OCI-LY1 (cell line): ENCODE data around the gene SF3B2.

Experiments
- EZH2 ChIP-seq: fragments of 200-600 bp; sonication (generic), shearing (Covaris generic); IDR thresholded peaks from 2 replicates; pipeline ENCODE4 v1.8.0; 2017; ENCODE audit warnings: borderline replicate concordance, mixed run types, mild to moderate bottlenecking, antibody characterized with exemption, low read length, moderate library complexity, mixed read lengths
- TF ChIP-seq, protein P1 (sequence below): fragments of 200-600 bp; sonication (generic), shearing (Covaris generic); IDR thresholded peaks from 2 replicates; pipeline ENCODE4 v1.5.1; 2017; ENCODE audit warnings: mild to moderate bottlenecking, antibody characterized with exemption, low read length, moderate library complexity, mixed read lengths

- TF ChIP-seq, protein P1, sequence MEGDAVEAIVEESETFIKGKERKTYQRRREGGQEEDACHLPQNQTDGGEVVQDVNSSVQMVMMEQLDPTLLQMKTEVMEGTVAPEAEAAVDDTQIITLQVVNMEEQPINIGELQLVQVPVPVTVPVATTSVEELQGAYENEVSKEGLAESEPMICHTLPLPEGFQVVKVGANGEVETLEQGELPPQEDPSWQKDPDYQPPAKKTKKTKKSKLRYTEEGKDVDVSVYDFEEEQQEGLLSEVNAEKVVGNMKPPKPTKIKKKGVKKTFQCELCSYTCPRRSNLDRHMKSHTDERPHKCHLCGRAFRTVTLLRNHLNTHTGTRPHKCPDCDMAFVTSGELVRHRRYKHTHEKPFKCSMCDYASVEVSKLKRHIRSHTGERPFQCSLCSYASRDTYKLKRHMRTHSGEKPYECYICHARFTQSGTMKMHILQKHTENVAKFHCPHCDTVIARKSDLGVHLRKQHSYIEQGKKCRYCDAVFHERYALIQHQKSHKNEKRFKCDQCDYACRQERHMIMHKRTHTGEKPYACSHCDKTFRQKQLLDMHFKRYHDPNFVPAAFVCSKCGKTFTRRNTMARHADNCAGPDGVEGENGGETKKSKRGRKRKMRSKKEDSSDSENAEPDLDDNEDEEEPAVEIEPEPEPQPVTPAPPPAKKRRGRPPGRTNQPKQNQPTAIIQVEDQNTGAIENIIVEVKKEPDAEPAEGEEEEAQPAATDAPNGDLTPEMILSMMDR: no peak
- TF ChIP-seq EZH2: no peak
These were observed 39.0 kb upstream of the SF3B2 start for GRCh38 chr11:66012946-66013761.
